ENCODE results near the gene LMF1. TPM values are rescaled to one million over a fixed set of nuclear protein-coding genes. Genes with fewer than 3 reads are reported as not detected.

Gene LMF1
- polyA plus RNA-seq, 3 donors: 5.9 to 14.7 (median 10.6) TPM

DNA sequence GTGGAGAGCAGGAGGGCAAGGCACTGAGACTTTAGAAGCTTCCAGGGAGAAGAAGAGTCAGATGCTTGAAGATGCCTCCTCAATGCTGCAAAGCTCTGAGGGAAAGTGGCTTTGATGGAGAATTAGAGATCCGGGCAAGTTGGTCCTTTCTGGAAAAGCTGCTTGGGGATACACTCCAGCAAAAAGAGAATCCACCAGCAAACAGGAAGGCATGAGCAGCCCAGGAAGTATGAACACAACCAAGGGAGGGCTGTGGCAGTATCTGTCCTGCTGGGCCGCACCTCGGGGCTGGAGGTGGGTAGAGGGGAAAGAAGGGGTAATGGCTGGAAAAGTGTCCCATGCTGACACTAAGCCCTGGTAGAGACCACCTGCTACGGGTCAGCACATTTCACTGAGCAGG lies 5.3 kb downstream of the LMF1 start:
- no peak overlapping the region for H3K4me3 Mint-ChIP-seq
- H3K36me3 Mint-ChIP-seq: peaks cover 19 to 37% of the 10 kb centered on the region in 2 donors
- peaks cover 9% of the 10 kb centered on the region for H3K4me1 Mint-ChIP-seq
- peaks cover 0 to 3% (median 1%) of the 10 kb centered on the region in 3 donors for H3K27me3 Mint-ChIP-seq (ENCODE audit: low read depth in 3 of 3)
- H4K20me1 ChIP-seq (ENCODE audit: insufficient read depth, low read length): no peaks in the 10 kb centered on the region
- H3K4me2 ChIP-seq (replicated peaks; ENCODE audit: extremely low read depth, low read length, poor library complexity, severe bottlenecking): no peak overlapping the region
- no peak overlapping the region for H3K9ac ChIP-seq (ENCODE audit: insufficient read depth, low read length, poor library complexity, severe bottlenecking)
- no peak for DNase-seq
- no peaks in the 10 kb centered on the region for H3K79me2 ChIP-seq (ENCODE audit: insufficient read depth, low read length)
- no peak overlapping the region for H3K27ac Mint-ChIP-seq
- H3K4me1 ChIP-seq (ENCODE audit: control insufficient read depth in 1 of 2, insufficient read depth in 2 of 2, low read length in 2 of 2): peaks cover 7 to 12% of the 10 kb centered on the region in 2 donors
- H3K9me3 ChIP-seq (replicated peaks in 1 of 2; ENCODE audit: control insufficient read depth in 1 of 2, insufficient read depth in 1 of 2, low read length in 2 of 2): peaks cover 22 to 59% of the 10 kb centered on the region in 2 donors
- 96% methylated on average over 4 of the region's 4 CpGs for WGBS (ENCODE audit: insufficient coverage)
- intact Hi-C loops (cut with micrococcal nuclease): no loop called here
- no peak for TF ChIP-seq CTCF (IDR thresholded peaks at IDR 0.05)
- no peak overlapping the region for H3K27ac ChIP-seq (ENCODE audit: low read depth in 1 of 2, low read length in 2 of 2)
- no peak overlapping the region for H2AFZ ChIP-seq (ENCODE audit: insufficient read depth, low read depth, low read length, poor library complexity, severe bottlenecking)
- H3K4me3 ChIP-seq (replicated peaks in 1 of 3; ENCODE audit: low read depth in 2 of 3, low read length in 3 of 3): no peak overlapping the region
- H3K9me3 Mint-ChIP-seq: peaks cover 16 to 48% (median 27%) of the 10 kb centered on the region in 7 donors
- no peaks in the 10 kb centered on the region for H3K27me3 ChIP-seq (ENCODE audit: control insufficient read depth in 2 of 2, insufficient read depth in 2 of 2, low read length in 2 of 2)
- peaks cover 2 to 20% of the 10 kb centered on the region in 2 donors for H3K36me3 ChIP-seq (replicated peaks in 1 of 2; ENCODE audit: control insufficient read depth in 1 of 2, insufficient read depth in 2 of 2, low read length in 2 of 2)

DNA sequence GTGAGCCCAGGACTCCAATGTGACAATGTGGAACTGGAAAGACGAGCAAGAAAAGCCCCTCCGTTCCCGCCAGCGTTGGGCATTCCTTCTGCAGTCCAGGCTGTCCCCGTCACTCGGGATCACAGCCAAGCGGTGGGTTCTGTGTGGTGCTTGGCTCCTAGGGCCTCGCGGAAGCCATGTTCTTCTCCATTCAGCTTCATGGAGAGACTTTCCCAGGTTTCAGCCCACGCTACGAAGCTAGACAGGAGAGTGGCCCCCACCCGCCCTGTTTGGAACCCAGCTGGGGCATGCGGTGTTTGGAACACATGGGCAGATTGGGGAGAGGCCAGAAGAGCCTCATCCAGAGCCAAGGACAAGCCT lies 5.8 kb downstream of the LMF1 start:
- Mint-ChIP-seq H3K4me3 (no peak overlapping the region), H3K27ac (no peak overlapping the region), H3K27me3 (ENCODE audit: low read depth in 3 of 3) (peaks cover 0 to 3% (median 1%) of the 10 kb centered on the region in 3 donors), H3K9me3 (peaks cover 16 to 49% (median 27%) of the 10 kb centered on the region in 7 donors), H3K36me3 (peaks cover 19 to 37% of the 10 kb centered on the region in 2 donors), H3K4me1 (peaks cover 8% of the 10 kb centered on the region)
- H3K27me3 ChIP-seq (ENCODE audit: control insufficient read depth in 2 of 2, insufficient read depth in 2 of 2, low read length in 2 of 2): no peaks in the 10 kb centered on the region
- no peak overlapping the region for H3K4me3 ChIP-seq (replicated peaks in 1 of 3; ENCODE audit: low read depth in 2 of 3, low read length in 3 of 3)
- H3K9ac ChIP-seq (ENCODE audit: insufficient read depth, low read length, poor library complexity, severe bottlenecking): no peak overlapping the region
- no peak for DNase-seq
- TF ChIP-seq CTCF (IDR thresholded peaks at IDR 0.05): no peak
- peaks cover 22 to 64% of the 10 kb centered on the region in 2 donors for H3K9me3 ChIP-seq (replicated peaks in 1 of 2; ENCODE audit: control insufficient read depth in 1 of 2, insufficient read depth in 1 of 2, low read length in 2 of 2)
- H3K27ac ChIP-seq (ENCODE audit: low read depth in 1 of 2, low read length in 2 of 2): no peak overlapping the region
- H2AFZ ChIP-seq (ENCODE audit: insufficient read depth, low read depth, low read length, poor library complexity, severe bottlenecking): no peak overlapping the region
- H3K79me2 ChIP-seq (ENCODE audit: insufficient read depth, low read length): no peaks in the 10 kb centered on the region
- H3K36me3 ChIP-seq (replicated peaks in 1 of 2; ENCODE audit: control insufficient read depth in 1 of 2, insufficient read depth in 2 of 2, low read length in 2 of 2): peaks cover 2 to 20% of the 10 kb centered on the region in 2 donors
- WGBS (ENCODE audit: insufficient coverage): 95% methylated on average over 13 of the region's 13 CpGs
- no peak overlapping the region for H3K4me2 ChIP-seq (replicated peaks; ENCODE audit: extremely low read depth, low read length, poor library complexity, severe bottlenecking)
- peaks cover 5 to 7% of the 10 kb centered on the region in 2 donors for H3K4me1 ChIP-seq (ENCODE audit: control insufficient read depth in 1 of 2, insufficient read depth in 2 of 2, low read length in 2 of 2)
- H4K20me1 ChIP-seq (ENCODE audit: insufficient read depth, low read length): no peaks in the 10 kb centered on the region
- intact Hi-C loops (cut with micrococcal nuclease): no loop called here

Measured in CD14-positive monocyte (primary cell).